H1 (cell line): ENCODE results near the gene MAN1C1. TPM values are rescaled to one million over a fixed set of nuclear protein-coding genes. Genes with fewer than 3 reads are reported as not detected.

Experiments used
- CTCF ChIA-PET: fragments of 300-600 bp; sonication (Branson Sonifier 250); formaldehyde crosslinking; loops from one replicate; lab custom pipeline; 2021; ENCODE audit not compliant: partially characterized antibody; lab: Charles Lee
- POLR2A ChIA-PET: fragments of 300-600 bp; sonication (Branson Sonifier 250); formaldehyde crosslinking; loops from one replicate; lab custom pipeline; 2021; ENCODE audit warnings: inconsistent platforms; ENCODE audit not compliant: partially characterized antibody; lab: Charles Lee
- DNase-seq, 2 experiments: peaks; one replicate each; pipeline versions ENCODE4 v3.0.0 to v3.0.0-alpha.2; 2010 to 2022; ENCODE audit warnings: low spot score in 2 of 2, low read depth in 1 of 2, mixed read lengths in 1 of 2
- FAIRE-seq: peaks from 2 replicates; lab custom pipeline; 2011; peaks lifted over from hg19 to GRCh38; lab: Jason Lieb, UNC
- H2AFZ ChIP-seq: 2 replicates; pipeline ENCODE4 v1.8.1; 2012; ENCODE audit warnings: low read length, inconsistent platforms
- H2AK5ac ChIP-seq: 2 replicates; pipeline ENCODE4 v1.6.1; 2013; ENCODE audit warnings: low read depth, low read length
- H2BK120ac ChIP-seq: replicated peaks from 2 replicates; pipeline ENCODE3; 2013; ENCODE audit warnings: low read depth, low read length, inconsistent platforms
- H2BK12ac ChIP-seq: 2 replicates; pipeline ENCODE4 v1.6.1; 2013; ENCODE audit warnings: low read depth, low read length
- H2BK15ac ChIP-seq: 2 replicates; pipeline ENCODE4 v1.6.1; 2013; ENCODE audit warnings: low read length
- H2BK20ac ChIP-seq: 2 replicates; pipeline ENCODE4 v1.6.1; 2013; ENCODE audit warnings: low read length
- H2BK5ac ChIP-seq: 2 replicates; pipeline ENCODE4 v1.6.1; 2013; ENCODE audit warnings: low read depth, low read length
- H3K14ac ChIP-seq: 2 replicates; pipeline ENCODE4 v1.6.1; 2013; ENCODE audit warnings: inconsistent platforms; ENCODE audit not compliant: insufficient read length
- H3K18ac ChIP-seq: 2 replicates; pipeline ENCODE4 v1.6.1; 2013; ENCODE audit warnings: low read length; ENCODE audit errors: extremely low read depth
- H3K23ac ChIP-seq: 2 replicates; pipeline ENCODE4 v1.6.1; 2013; ENCODE audit warnings: inconsistent platforms; ENCODE audit not compliant: insufficient read length
- H3K23me2 ChIP-seq: 2 replicates; pipeline ENCODE4 v1.6.1; 2013; ENCODE audit warnings: low read depth, low read length
- H3K27ac ChIP-seq: 2 replicates; pipeline ENCODE4 v1.6.1; 2011; ENCODE audit warnings: low read depth, low read length, inconsistent platforms
- H3K27me3 ChIP-seq, 4 experiments: replicated peaks in 1 of 4; 1 replicate in 1 of 4; 2 replicates in 3 of 4; pipeline versions ENCODE4 v1.6.1 to v1.8.1; 2011 to 2013; ENCODE audit warnings: low read length in 3 of 4, mild to moderate bottlenecking in 3 of 4, inconsistent platforms in 2 of 4, mixed read lengths in 2 of 4, moderate library complexity in 1 of 4; ENCODE audit not compliant: control insufficient read depth in 3 of 4, insufficient read depth in 3 of 4; ENCODE audit errors: extremely low read depth in 1 of 4
- H3K36me3 ChIP-seq, 4 experiments: 2 replicates each; pipeline versions ENCODE4 v1.6.1 to v1.8.1; 2011 to 2013; ENCODE audit warnings: mild to moderate bottlenecking in 4 of 4, low read length in 3 of 4, moderate library complexity in 2 of 4, control low read depth in 1 of 4, inconsistent platforms in 1 of 4; ENCODE audit not compliant: insufficient read depth in 4 of 4, control insufficient read depth in 2 of 4
- H3K4ac ChIP-seq: replicated peaks from 2 replicates; pipeline ENCODE3; 2013; ENCODE audit warnings: low read length, low read depth, mixed read lengths, inconsistent platforms; ENCODE audit not compliant: insufficient read length
- H3K4me1 ChIP-seq, 4 experiments: replicated peaks in 1 of 4; 1 replicate in 1 of 4; 2 replicates in 3 of 4; pipeline versions ENCODE4 v1.6.1 to v1.8.1; 2011 to 2013; ENCODE audit warnings: low read length in 3 of 4, inconsistent platforms in 2 of 4, mixed read lengths in 1 of 4; ENCODE audit not compliant: insufficient read depth in 4 of 4, control insufficient read depth in 3 of 4
- H3K4me2 ChIP-seq, 2 experiments: 2 replicates each; pipeline versions ENCODE4 v1.6.1 to v1.8.1; 2011 to 2013; ENCODE audit warnings: low read depth in 2 of 2, low read length in 2 of 2, control low read depth in 1 of 2, inconsistent platforms in 1 of 2, mild to moderate bottlenecking in 1 of 2; ENCODE audit not compliant: insufficient read depth in 1 of 2
- H3K4me3 ChIP-seq, 4 experiments: fragments of 200-600, 300-600 bp in 1 of 4; sonication (generic), shearing (Covaris generic), sonication (Bioruptor Twin) in 1 of 4; 2 replicates each; pipeline versions ENCODE4 v1.5.1 to v1.8.1; 2011 to 2016; ENCODE audit warnings: low read length in 4 of 4, low read depth in 3 of 4, control low read depth in 2 of 4, inconsistent platforms in 2 of 4, mild to moderate bottlenecking in 2 of 4, mixed read lengths in 1 of 4, moderate library complexity in 1 of 4; ENCODE audit not compliant: insufficient read depth in 2 of 4; ENCODE audit errors: extremely low read depth in 1 of 4
- H3K56ac ChIP-seq: replicated peaks from 2 replicates; pipeline ENCODE3; 2013; ENCODE audit warnings: low read depth, mild to moderate bottlenecking, mixed read lengths, low read length, inconsistent platforms; ENCODE audit not compliant: insufficient read length
- H3K79me1 ChIP-seq: 2 replicates; pipeline ENCODE4 v1.6.1; 2013; ENCODE audit warnings: low read depth, low read length, control low read depth
- H3K79me2 ChIP-seq, 2 experiments: 2 replicates each; pipeline versions ENCODE4 v1.6.1 to v1.8.1; 2012 to 2013; ENCODE audit warnings: low read length in 2 of 2, mild to moderate bottlenecking in 2 of 2, inconsistent platforms in 1 of 2; ENCODE audit not compliant: insufficient read depth in 2 of 2, control insufficient read depth in 1 of 2
- H3K9ac ChIP-seq, 4 experiments: replicated peaks in 1 of 4; 1 replicate in 1 of 4; 2 replicates in 3 of 4; pipeline versions ENCODE4 v1.6.1 to v1.8.1; 2011 to 2013; ENCODE audit warnings: low read depth in 3 of 4, low read length in 3 of 4, control low read depth in 2 of 4, mild to moderate bottlenecking in 2 of 4, moderate library complexity in 2 of 4, inconsistent platforms in 1 of 4; ENCODE audit errors: extremely low read depth in 1 of 4
- H3K9me3 ChIP-seq, 2 experiments: 2 replicates each; pipeline versions ENCODE4 v1.6.1 to v1.8.1; 2012 to 2013; ENCODE audit warnings: mild to moderate bottlenecking in 2 of 2, moderate library complexity in 2 of 2, control low read depth in 1 of 2, inconsistent platforms in 1 of 2, low read depth in 1 of 2, low read length in 1 of 2, mixed read lengths in 1 of 2; ENCODE audit not compliant: insufficient read depth in 2 of 2
- H4K20me1 ChIP-seq, 2 experiments: replicated peaks in 1 of 2; 2 replicates each; pipeline versions ENCODE3 to v1.8.1; 2011 to 2013; ENCODE audit warnings: inconsistent platforms in 2 of 2, low read length in 2 of 2, mild to moderate bottlenecking in 1 of 2; ENCODE audit not compliant: insufficient read depth in 2 of 2, control insufficient read depth in 1 of 2
- H4K5ac ChIP-seq: 2 replicates; pipeline ENCODE4 v1.6.1; 2013; ENCODE audit warnings: low read length, low read depth, mixed read lengths, inconsistent platforms; ENCODE audit not compliant: insufficient read length
- H4K8ac ChIP-seq: 2 replicates; pipeline ENCODE4 v1.8.0; 2013; ENCODE audit warnings: mild to moderate bottlenecking, moderate library complexity, low read length, inconsistent platforms; ENCODE audit not compliant: insufficient read depth; ENCODE audit errors: extremely low read depth
- H4K91ac ChIP-seq: replicated peaks from 2 replicates; pipeline ENCODE3; 2013; ENCODE audit warnings: low read length, mixed read lengths, inconsistent platforms; ENCODE audit not compliant: insufficient read length
- GABPA ChIP-seq: IDR thresholded peaks from 2 replicates; pipeline ENCODE4 v1.6.1; 2011; ENCODE audit warnings: mild to moderate bottlenecking, low read length, moderate library complexity, borderline replicate concordance; ENCODE audit not compliant: insufficient read depth
- PHF8 ChIP-seq: fragments of 200-600 bp; sonication (generic); conservative IDR thresholded peaks from 2 replicates; pipeline ENCODE4 v1.7.1; 2012; ENCODE audit warnings: low read depth, mild to moderate bottlenecking, inconsistent platforms, low read length, moderate library complexity
- TCF12 ChIP-seq: IDR thresholded peaks from 2 replicates; pipeline ENCODE4 v1.6.1; 2011; ENCODE audit warnings: low read depth, mild to moderate bottlenecking, low read length
- ZNF274 ChIP-seq: IDR thresholded peaks from 2 replicates; pipeline ENCODE4 v1.7.0; 2012; ENCODE audit warnings: low read length, borderline replicate concordance; ENCODE audit errors: extremely low read depth
- WGBS, 2 experiments: shearing (Covaris generic) in 1 of 2; methylation state at CpG; one replicate each; pipeline versions ENCODE4 v1.1.6 to v1.1.7; 2013 to 2015; ENCODE audit warnings: low lambda C conversion rate in 2 of 2, mixed read lengths in 2 of 2, inconsistent platforms in 1 of 2, low coverage in 1 of 2, missing lambda C conversion rate in 1 of 2; ENCODE audit not compliant: insufficient replicate concordance in 2 of 2, insufficient coverage in 1 of 2, insufficient read length in 1 of 2; ENCODE audit errors: extremely low coverage in 1 of 2, missing lambda C conversion rate in 1 of 2; 5-methylcytosine and 5-hydroxymethylcytosine counted together
- long read RNA-seq, 2 experiments: library from RNA in 1 of 2; library from capped mRNA in 1 of 2; stranded (forward); transcript quantifications; one replicate each; pipeline ENCODE4 v2.0.0, GENCODE V29; 2021; ENCODE audit warnings: inconsistent platforms in 1 of 2
- polyA minus RNA-seq, 3 experiments: library from RNA; depleted of rRNA, polyadenylated mRNA; stranded (reverse); fragments of >200 nt; gene quantifications; 1 replicate in 2 of 3; 2 replicates in 1 of 3; pipeline ENCODE4 v1.2.3, GENCODE V29; 2011
- polyA plus RNA-seq, 7 experiments: library from polyadenylated mRNA; depleted of rRNA in 3 of 7; stranded (reverse) in 5 of 7; unstranded in 2 of 7; fragments of >200 nt in 5 of 7; fragments of 200-250 nt in 2 of 7; gene quantifications; 1 replicate in 5 of 7; 2 replicates in 1 of 7; 4 replicates in 1 of 7; pipeline versions ENCODE4 v1.2.1 to v1.2.3, GENCODE V29; 2011 to 2013; ENCODE audit warnings: missing spikeins in 2 of 7, mixed read lengths in 2 of 7
- total RNA-seq: library from RNA; stranded (reverse); fragmentation: NEBNext Ultra II Directional; extraction: Animal tissue kit (Norgen Biotek cat#: 25700); gene quantifications from 2 replicates; pipeline ENCODE4 v1.2.1, GENCODE V29; 2021

The MAN1C1 gene
- total RNA-seq (7.7 and 7.8 TPM in 2 replicates), polyA plus RNA-seq (2011; rRNA removed) (14.4 and 15.2 TPM in 2 replicates), polyA minus RNA-seq (2011; rRNA and poly(A)+ RNA removed) (7.1 and 9.0 TPM in 2 replicates)
- 8.9 TPM for polyA plus RNA-seq (2011; cell fraction: cytosol; rRNA removed)
- 14.7 TPM for polyA plus RNA-seq (2011; cell fraction: nucleus; rRNA removed)
- 8.3 to 9.9 TPM (median 8.7 TPM) in 4 replicates for polyA plus RNA-seq (2012, experiment 1 of 2)
- polyA plus RNA-seq (2012, experiment 2 of 2) = 6.4 TPM
- polyA plus RNA-seq (2013, experiment 1 of 2) = 5.7 TPM
- 7.0 TPM for polyA plus RNA-seq (2013, experiment 2 of 2)
- 4.8 TPM for polyA minus RNA-seq (2011; cell fraction: cytosol; rRNA and poly(A)+ RNA removed)
- polyA minus RNA-seq (2011; cell fraction: nucleus; rRNA and poly(A)+ RNA removed) = 6.1 TPM
- long read RNA-seq, experiment 1, full-length matches to known transcripts = 5 of 12 reads
- long read RNA-seq, experiment 1, partial matches to known transcripts = 2 of 12 reads
- long read RNA-seq, experiment 1, other reads (novel, unspliced or antisense) = 5 of 12 reads
- long read RNA-seq, experiment 2, partial matches to known transcripts = 0 of 2 reads
- long read RNA-seq, experiment 2, other reads (novel, unspliced or antisense) = 2 of 2 reads

DNA sequence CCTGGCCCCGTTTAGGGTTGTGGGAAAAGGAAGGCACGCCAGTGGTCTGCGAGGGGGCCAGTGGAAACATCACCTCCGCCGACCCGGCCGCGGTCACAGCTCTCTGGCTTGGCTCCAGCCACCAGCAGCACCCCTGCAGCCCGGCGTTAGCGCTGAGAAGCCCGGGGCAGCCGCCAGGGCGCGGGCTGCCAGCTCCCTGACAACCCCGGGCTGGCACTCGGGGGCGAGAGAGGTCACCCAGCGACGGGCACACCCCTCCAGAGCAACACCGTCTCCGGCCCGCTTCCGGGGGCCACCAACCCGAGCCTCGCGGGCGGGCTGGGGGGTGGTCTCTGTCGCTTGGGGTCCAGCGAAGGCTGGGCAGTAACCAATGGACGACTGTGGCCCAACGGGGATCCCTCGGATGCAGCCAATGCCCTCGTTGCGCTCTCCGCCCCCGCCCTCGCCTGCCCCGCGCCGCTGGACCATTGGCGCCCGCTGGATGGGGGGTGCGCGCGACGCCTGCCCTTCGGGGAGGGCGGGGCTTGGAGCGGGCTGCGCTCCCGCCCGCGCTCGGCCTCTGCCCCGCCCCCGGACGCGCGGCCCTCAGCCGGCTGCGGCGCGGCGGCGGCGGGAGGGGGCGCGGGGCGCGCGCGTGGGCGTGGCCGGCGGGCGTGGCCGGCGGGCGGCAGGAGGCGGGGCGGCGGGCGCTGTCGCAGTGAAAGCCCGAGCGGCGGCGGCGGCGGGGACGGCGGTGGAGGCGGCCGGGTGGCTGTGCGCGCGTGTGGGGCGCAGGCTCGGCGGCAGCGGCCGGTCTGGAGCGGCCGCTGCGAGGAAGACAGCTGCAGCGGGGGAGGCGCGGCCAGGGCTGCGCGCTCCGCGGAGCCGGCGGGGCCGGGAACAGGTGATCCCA, at the start of gene MAN1C1:
Gene MAN1C1 (plus strand): TSS at position 697 of the 892 bp plus-strand sequence. CDS start 1,007 bp downstream, outside the sequence.
- peak within 1 kb of the TSS; percentile 58; the same call in 1 of the 2 replicates for H4K8ac ChIP-seq
- H2BK120ac ChIP-seq = no peak within 1 kb of the TSS
- H2AK5ac ChIP-seq = no peak within 1 kb of the TSS
- H4K91ac ChIP-seq = peak within 1 kb of the TSS; percentile 22
- H3K79me2 ChIP-seq = no peaks in the 10 kb centered on the region
- H3K79me1 ChIP-seq = no peaks in the 10 kb centered on the region; the same call in 1 of the 2 replicates
- no peak within 1 kb of the TSS for H2BK12ac ChIP-seq
- H3K4me1 ChIP-seq = peaks cover 0 to 25% (median 6%) of the 10 kb centered on the region in 4 experiments; a peak in 6 of 7 replicates
- peak within 1 kb of the TSS; percentile 23; the same call in 1 of the 2 replicates for H2AFZ ChIP-seq
- DNase-seq (peak; percentile 83 to 96), FAIRE-seq (no peak)
- no peak within 1 kb of the TSS for H3K4ac ChIP-seq
- peak within 1 kb of the TSS; percentile 76 to 82 for H3K4me2 ChIP-seq
- H3K27me3 ChIP-seq = peaks cover 9 to 29% (median 17%) of the 10 kb centered on the region in 4 experiments
- WGBS, 2 experiments = 1% methylated on average over 44 of the region's 116 CpGs; no CpG with 5 or more reads in 1 of the 2 experiments
- H4K20me1 ChIP-seq = peaks cover 0 to 2% of the 10 kb centered on the region in 2 experiments
- peak within 1 kb of the TSS; percentile 53 to 83 (median 64) for H3K4me3 ChIP-seq
- peak within 1 kb of the TSS; percentile 33; the same call in 1 of the 2 replicates for H2BK15ac ChIP-seq
- ChIA-PET POLR2A (interaction anchor here (0.8 kb wide), 1 partner anchor 85 kb away, joined by 3 read pairs; no protein-coding TSS in a partner anchor), CTCF (interaction anchor here (1.4 to 1.7 kb wide), 2 partner anchors 35 to 76 kb away, joined by 4 to 5 read pairs; no protein-coding TSS in a partner anchor)
- no peaks in the 10 kb centered on the region for H3K36me3 ChIP-seq
- H3K27ac ChIP-seq = no peak within 1 kb of the TSS
- H3K9me3 ChIP-seq = no peaks in the 10 kb centered on the region
- H3K14ac ChIP-seq = no peak within 1 kb of the TSS
- H3K56ac ChIP-seq = no peak within 1 kb of the TSS
- H2BK20ac ChIP-seq = no peak within 1 kb of the TSS
- no peak within 1 kb of the TSS; a peak in 1 of 7 replicates for H3K9ac ChIP-seq
- no peak within 1 kb of the TSS for H3K23ac ChIP-seq
- peak within 1 kb of the TSS; percentile 10 for H4K5ac ChIP-seq
- H3K23me2 ChIP-seq = peaks cover 11% of the 10 kb centered on the region; the same call in 1 of the 2 replicates
- H2BK5ac ChIP-seq = no peak within 1 kb of the TSS; the same call in 1 of the 2 replicates
- H3K18ac ChIP-seq = peak within 1 kb of the TSS; percentile 55; the same call in 1 of the 2 replicates
- TF ChIP-seq GABPA = 0 out of 2 replicates have a peak, but pooled peaks have one; percentile 14
- TF ChIP-seq TCF12 = no peak
- no peak for TF ChIP-seq ZNF274
- TF ChIP-seq PHF8 = peak; percentile 58; the same call in 1 of the 2 replicates
